NCI-H1436 treated with DMSO at 0.1 percent for 48 hours (cell line): Measurements from ENCODE around the gene TAF4.
"Not testable (repeated sequence)": the region's sequence is repeated elsewhere in the genome, so short reads cannot be mapped to it uniquely, and the experiment has no call there.

Source experiments
- DNase-seq: peaks from one replicate; lab custom pipeline; 2025; lab: John Stamatoyannopoulos, UW

TAF4 gene

DNA sequence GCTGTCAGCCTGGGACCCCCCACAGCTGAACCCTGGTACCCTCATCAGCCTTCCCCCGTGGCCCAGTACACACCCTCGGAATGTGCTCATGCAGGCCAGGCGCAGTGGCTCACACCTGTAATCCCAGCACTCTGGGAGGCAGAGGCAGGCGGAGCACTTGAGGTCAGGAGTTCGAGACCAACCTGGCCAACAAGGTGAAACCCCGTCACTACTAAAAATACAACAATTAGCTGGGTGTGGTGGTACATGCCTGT is 9.9 kb downstream of the TAF4 start:
- DNase-seq = not testable (repeated sequence)

DNA sequence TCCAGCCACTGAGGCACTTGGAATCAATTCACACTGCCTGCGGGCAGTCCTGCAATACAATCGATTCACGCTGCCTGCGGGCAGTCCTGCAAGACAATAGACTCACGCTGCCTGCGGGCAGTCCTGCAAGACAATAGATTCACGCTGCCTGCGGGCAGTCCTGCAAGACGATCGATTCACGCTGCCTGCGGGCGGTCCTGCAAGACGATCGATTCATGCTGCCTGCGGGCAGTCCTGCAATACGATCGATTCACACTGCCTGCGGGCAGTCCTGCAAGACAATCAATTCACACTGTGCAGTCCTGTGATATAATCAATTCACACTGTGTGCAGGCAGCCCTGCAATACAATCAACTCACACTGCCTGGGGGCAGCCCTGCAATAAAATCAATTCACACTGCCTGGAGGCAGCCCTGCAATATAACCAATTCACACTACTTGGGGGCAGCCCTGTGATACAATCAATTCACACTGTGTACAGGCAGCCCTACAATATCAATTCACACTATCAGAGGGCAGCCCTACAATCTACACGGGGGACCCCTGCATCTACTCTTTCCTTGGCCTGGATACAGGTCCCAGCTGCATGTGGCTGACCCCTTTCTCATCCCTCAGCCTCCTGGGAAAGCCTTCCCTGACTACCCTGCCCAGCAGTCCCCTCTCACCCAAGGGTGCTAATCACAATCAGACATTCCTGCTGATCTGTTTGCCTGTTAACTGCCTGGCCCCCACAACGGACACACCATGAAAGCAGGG is 10.4 kb downstream of the TAF4 start:
- no peak for DNase-seq

DNA sequence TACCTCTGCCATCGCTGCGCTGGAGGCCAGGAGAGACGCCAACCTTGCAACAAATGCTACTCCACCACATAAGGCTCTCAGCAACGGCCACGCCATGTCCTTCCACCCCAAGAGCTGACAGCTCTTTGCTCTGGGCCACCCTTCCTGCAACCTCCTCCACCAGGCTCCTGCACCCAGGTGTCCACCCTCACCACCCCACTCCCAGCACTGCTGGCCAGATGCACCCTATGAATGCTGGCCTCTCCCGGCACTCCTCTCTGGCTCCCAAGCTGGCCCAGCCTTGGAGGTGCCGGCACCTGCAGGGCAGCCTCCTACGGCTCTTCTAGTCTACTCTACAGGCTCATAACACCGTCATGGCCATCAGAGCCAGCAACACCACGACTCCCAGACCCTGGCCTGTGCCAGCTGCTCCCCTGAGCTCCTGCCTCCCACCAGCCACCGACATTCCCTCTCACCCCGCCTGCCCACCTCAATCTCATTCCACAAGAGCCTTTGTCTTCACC is 11.2 kb downstream of the TAF4 start:
- no peak for DNase-seq

DNA sequence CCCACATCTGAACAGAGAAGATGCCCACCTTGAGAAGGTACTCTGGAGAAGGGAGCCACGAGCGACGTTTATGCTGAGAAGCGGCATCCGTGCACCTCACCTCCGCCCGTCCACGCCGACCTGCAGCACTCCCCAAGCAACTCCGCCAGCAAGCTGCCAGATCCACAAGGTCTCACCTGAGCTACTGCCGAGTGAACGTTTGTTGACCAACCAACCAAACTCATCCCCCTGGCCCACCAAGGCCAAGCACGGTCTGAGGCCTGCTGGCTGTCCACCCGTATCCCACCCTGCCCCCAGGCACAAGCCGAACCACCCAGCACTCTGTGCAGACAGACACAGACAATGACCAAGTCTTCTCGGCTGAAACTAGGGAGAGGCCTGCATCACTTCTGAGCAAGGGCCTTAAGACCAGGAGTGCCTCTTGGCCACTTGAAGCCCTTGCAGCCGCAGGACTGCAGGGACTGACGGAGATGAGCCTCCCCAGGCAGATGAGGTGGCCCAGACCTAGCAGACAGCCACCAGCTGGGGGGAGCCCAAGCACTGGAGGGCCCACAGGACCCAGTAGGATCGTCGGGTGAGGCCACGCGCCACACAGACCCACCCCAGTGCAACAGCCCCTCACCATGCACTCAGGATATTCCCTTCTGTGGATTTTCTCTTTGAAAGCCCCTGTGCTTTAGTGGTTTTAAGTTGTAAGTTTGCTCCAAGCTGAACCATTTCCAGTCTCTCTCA is 12.1 kb downstream of the TAF4 start:
- no peak for DNase-seq

DNA sequence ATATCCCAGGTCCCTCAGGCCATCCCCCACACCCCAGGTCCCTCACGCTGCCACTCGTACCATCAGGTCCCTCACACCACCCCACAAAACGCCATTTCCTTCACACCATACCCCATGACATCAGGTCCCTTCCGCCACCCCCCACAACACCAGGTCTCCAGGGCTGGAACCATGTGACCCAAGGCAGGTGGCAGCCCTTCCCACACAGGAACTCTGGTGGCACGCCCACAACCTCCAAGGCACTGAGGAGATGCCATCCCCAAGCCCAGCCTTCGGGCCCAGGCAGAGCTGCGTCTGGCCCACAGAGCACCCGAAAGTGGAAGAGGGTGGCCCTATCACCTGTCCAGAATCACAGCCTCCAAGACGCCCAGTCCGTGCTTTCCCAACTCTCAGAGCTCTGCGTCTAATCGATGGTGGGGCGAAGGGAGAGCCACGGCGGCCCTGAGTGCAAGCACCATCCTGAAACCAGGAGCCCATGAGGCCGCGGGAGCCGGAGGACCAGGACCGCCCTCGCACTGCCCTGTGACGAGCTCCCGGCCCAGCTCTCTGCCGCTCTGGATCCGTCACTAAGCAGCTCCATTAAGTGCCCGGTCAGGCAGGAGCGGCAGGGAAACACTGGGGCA is 12.7 kb downstream of the TAF4 start:
- DNase-seq = no peak

DNA sequence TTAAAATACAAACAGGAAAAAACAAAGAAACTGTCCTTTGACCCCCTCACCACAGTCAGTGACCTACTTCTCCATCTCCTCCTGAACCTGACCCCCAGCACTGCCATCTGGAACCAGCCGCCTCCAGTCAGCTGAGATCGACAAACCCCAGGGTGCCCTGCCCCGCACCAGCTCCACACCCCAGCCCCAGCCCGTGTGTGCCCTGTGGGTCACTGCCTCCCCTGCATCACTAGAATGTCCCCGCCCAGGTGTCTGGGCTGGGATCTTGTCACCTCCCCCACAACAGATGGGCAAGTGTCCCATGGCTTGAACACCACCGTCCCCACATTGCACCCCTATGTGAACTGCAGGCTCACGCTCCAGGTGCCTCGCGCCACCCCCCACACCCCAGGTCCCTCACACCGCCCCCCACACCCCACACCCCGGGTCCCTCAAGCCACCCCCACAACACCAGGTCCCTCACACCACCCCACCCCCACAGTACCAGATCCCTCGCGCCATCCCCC is 13.3 kb downstream of the TAF4 start:
- DNase-seq = no peak

DNA sequence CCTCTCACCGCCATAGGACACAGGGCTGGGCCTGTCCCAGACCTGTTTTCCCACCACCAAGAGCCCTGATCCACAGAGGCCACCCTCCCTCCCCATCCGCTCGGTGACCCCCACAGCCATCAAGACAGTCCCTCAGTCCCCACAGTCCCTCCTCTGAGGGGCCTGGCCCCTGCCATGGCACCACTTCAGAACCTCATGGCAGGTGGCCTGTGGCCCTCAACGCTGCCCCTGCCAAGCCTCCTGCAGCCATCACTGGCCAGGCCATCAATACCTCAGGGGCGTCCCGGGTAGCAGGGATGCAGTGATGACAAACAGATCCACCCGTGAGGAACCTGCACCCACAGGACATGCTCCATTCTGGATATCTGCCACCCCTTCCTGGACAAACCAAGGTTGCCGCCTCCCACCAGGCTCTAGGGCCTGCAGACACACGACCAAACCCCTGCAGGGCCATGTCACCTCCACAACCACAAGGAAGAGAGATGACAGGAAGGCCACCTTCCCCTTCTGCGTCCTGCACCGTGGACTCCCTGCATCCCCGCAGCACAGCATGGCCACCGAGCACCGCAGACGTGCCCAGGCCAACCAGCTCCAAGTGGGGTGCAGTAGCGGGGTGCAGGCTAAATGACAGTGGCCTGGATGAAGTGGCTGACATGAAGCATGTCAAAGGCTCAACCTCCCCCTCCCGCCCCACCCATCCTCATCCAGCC is 14.0 kb downstream of the TAF4 start:
- DNase-seq = no peak

DNA sequence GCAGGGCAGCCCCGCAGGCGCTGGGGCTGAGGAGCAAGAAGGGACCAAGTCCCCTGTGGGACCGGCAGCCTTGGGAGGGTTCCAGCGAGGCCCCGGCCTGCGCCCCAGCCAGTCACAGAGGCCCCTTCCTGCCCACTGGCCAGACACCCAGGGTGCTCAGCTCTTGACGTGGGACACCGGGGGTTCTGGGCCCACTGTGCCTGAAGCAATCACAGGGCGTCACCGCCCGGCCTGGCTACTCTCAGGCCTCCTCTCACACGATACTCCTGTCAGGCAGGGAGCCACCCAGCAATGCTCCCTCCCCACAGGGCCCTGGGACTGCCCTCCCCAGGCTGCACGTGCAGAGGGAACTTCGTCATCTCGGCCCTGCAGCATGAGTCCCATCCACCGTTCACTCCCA is 14.5 kb downstream of the TAF4 start:
- DNase-seq = no peak

DNA sequence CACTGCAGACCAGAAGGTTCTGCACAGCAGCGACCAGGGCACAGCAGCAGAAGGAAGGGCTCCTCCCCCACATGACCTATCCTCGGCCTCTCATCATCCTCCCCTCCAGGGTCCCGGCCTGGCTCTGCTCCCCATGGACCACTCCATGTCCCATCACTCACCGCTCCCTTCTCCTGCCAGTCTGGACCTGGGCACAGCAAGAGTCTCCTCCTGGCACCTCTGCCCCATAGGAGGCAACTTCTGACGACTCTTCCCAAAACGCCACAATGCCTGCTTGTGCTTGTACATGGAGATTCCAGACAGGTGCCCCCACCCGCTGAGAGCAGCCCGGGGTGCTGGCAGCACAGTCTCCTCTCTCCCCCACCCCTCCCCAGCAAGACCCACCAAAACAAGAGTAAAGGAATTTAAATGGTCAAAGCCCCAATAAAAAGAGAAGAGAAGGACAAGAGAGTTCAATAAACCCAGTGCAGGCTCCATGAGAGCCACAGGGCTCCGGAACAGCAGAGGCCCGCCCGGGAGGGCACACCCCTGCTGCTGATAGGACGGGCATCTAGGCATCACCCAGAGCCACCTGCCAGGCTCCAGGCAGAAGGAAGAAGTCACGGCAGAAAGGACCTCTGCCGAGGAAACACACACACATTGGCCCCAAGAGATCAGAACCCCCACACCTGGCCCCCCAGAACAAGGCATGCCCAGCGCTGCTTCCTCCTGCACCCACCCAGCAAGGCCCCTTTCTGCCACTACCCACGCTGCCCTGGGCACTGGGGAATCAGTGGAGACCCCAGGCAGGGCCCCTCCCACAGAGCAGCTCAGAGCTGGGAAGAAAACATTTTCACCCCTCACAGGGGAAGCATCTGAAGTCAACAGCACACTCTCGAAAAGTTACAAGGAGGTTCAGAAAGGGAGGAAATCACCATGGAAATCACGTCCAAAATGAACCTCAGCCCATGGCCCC is 15.2 kb downstream of the TAF4 start:
- no peak for DNase-seq

DNA sequence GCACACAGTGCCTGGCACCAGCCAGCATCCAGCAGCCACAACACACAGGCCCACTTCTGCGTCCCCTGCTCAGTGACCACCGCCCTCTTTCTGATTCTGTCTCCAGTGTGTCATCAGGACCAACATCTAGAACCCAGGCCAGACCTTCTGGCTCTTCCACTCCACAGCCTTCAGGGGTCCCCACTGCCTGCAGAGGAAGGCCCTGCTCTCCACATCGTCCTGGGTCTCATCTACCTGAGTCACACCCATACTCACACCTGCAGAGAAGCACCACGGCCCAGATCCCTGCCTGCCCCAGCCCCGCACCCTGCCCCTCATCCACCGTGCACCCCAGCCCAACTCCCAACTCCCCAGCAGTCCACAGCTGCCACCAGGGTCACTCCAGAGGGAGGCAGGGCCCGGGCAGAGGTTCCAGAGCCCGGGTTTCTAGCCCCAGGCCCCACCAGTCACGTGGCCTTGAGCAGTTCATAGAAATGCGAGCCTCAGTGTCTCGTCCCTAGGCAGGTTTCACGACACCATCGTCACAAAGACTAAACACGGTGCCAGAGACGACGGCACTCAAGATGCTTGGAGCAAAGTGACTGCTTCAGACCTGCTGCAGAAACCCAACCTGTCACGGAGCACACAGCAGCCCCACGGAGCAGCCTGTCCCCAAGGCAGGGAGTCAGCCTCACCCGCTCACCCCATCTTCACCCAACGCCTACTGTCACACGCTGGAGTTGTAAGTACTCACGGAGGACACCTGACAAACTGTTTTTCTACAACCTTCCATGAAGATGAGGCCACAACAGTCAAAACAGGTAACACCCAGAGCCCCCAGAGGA is 16.1 kb downstream of the TAF4 start:
- DNase-seq = no peak

DNA sequence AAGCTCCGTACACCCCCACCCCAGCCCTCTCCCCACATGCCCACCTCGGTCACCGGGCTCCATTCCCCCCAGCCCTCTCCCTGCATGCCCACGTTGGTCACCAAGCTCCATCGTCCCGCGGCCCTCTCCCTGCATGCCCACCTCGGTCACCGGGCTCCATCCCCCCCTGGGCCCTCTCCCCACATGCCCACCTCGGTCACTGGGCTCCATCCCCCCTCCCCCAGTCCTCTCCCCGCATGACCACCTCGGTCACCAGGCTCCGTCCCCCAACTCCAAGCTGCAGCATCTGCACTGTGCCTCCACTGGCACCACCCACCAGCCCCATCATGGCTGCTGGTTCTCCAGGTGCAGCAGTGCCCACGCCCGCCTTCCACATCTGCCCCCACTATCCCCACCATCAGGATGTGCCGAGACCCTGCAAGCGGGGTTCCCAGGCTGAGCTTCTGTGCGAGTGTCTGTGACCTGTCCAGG is 16.8 kb downstream of the TAF4 start:
- no peak for DNase-seq

DNA sequence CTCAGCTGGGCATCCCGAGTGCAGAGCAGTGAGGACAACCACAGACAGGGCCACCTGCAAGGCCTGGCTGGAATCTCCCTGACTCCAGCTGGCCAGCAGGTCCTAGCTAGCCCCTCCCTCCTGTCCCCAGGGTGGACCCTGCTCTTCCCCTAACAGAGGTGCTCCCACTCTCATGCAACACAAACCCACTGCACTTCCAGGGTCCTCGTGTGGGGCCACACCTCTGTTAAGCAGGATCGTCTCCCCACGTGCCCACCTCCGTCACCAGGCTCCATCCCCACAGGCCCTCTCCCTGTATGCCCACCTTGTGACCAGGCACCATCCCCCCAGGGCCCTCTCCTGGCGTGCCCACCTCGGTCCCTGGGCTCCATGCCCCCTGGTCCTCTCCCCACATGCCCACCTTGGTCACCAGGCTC is 17.3 kb downstream of the TAF4 start:
- no peak for DNase-seq

DNA sequence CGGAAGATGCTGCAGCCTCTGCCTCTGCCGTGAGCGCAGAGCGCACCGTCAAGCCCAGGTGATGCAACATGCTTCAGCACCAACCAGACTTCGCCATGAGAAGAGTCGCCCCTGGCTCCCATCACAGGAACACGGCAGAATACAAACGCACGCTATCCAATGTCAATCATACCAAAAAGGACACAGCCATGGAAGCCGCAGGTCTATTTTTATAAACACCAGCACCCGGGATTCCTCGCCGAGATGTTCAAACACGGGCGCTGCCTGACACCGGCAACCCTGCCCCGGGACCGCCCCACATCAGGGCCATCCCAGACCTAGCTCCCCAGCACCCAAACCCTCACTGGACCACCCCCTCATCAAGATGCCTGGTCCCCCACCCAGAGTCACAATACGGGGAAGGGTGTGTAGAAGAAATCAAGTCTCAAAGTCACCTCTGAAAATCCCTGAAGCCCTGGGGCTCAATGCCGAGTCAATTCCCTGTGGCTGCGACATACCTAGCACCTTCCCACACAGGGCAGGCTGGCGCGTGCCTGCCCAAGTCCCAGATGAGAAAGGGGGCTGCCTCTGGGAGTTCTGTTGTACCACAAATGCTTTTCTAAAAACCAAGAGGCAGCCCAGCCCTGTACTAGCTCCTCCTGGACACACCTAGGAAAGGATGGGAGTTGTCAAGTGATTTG is 17.9 kb downstream of the TAF4 start:
- DNase-seq = no peak

DNA sequence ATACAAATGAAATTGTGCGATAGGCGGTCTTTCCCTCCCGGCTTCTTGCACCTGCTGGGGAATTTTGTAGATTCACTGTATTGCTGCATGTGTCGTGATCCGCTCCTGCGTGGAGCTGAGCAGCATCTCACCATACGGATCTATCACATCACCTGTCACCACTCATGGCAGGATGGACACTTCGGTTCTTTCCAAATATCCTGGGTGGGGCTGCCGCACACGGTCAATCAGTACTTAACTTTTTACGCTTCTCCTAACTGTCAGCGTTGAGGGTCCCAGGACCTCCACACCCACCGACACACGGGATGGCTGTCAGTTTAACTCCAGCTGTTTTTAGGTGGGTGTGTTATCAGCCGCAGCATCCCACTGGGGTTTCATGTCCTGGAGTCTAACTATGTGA is 19.2 kb downstream of the TAF4 start:
- DNase-seq = no peak

DNA sequence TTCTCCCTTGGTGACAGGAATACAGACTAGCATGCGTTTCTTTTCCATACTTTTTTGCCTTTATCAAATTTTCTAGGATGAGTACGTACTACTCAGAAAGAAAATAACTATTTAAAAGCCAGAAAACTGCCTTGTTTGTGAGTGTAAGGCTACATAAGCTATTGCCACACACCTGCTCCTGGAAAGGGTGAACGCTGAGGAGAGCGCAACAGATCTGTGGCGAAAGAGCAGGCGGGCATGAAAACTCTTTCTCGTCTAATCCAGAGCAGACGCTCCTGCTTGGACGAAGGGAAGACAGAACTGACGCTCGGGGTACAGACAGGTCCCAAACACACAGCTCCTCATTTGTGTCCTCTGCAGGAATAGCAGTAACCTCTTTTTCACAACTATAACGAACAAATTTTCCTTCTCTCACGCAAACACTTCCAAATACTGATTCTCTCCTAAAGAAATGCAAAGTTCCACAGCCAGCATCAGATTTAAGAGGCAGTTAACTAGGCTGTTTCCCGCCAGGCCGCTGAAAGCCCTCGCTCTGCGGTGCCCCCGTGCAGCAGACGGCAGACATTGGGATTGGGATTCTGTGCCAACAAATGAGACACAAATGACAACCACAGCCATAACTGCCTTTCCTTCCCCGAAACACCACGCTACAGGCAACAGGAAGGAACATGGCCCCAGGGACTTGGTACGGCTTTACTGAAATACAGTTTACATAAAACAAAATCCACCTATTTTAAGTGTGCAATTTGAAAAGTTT is 20.0 kb downstream of the TAF4 start:
- DNase-seq = no peak

DNA sequence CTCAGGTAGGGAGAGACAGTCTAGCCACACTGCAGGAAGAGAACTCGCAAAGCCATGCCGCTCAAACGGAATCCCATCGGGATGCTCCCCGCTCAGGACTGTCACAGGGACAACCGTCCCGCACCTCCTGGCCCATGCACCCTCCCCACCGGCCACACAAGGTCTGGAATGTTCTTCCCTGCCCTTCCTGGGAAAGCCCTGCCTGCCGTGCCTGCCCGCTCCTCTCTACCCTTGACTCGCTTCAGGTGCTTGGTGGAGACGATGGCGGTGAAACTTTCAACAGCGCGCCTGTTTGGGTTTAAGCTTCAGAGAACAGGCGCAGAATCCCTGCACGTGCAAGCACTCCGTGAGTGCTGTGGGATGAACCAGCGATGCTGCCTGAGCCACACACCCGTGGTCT is 20.6 kb downstream of the TAF4 start:
- no peak for DNase-seq

DNA sequence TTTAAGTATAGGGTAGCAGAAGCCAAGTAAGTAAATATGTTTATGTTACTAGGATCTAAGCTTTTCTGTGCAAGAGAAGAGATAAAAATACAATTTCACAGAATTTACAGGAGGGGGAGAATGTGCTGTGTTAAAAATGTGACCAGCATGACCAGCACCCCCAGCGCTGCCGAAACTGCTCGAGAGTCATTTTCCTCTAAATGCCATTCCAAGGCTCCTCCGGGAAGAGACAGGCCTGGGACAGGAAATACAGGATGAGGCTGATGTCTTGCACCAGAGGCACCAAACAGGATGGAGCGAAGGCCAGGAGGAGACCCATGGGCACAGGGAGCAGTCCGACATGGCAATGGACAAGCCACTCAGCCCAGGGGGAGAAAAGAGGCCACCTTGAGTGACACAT is 21.1 kb downstream of the TAF4 start:
- DNase-seq = no peak

DNA sequence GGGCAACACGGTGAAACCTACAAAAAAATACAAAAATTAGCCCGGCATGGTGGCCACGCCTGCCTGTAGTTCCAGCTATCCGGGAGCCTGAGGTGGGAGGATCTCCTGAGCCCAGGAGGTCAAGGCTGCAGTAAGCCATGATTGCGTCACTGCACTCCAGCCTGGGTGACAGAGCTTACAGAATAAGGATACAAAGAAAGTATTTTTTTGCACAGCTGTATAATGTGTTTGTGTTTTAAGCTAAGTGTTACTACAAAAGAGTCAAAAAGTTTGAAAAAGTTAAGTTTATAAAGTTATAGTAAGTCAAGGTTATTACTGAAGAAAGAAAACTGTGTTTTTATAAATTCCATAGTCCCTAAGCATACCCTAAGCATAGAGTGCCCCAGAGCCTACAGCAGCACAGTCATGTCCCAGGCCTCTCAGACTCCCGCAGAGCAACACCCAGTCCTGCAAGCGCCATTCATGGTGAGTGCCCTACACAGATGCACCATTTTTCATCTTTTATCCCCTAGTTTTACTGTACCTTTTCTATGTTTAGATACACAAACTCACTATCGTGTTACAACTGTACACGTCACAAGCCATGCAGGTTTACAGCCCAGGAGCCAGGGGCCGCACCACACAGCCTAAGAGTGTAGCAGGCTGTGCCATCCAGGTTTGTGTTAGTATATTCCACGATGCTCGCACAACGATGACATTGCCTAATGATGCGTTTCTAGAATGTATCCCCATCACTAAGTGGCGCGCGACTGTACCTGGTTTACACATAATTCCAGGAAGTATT is 22.4 kb downstream of the TAF4 start:
- no peak for DNase-seq
